GM19099 (cell line): ENCODE results near the gene NFATC1.

Source experiments
- POLR2A ChIP-seq: IDR thresholded peaks from 3 replicates; pipeline ENCODE4 v1.6.1; 2011; ENCODE audit warnings: low read depth; ENCODE audit not compliant: insufficient read length; ENCODE audit errors: extremely low read depth

Gene NFATC1

DNA sequence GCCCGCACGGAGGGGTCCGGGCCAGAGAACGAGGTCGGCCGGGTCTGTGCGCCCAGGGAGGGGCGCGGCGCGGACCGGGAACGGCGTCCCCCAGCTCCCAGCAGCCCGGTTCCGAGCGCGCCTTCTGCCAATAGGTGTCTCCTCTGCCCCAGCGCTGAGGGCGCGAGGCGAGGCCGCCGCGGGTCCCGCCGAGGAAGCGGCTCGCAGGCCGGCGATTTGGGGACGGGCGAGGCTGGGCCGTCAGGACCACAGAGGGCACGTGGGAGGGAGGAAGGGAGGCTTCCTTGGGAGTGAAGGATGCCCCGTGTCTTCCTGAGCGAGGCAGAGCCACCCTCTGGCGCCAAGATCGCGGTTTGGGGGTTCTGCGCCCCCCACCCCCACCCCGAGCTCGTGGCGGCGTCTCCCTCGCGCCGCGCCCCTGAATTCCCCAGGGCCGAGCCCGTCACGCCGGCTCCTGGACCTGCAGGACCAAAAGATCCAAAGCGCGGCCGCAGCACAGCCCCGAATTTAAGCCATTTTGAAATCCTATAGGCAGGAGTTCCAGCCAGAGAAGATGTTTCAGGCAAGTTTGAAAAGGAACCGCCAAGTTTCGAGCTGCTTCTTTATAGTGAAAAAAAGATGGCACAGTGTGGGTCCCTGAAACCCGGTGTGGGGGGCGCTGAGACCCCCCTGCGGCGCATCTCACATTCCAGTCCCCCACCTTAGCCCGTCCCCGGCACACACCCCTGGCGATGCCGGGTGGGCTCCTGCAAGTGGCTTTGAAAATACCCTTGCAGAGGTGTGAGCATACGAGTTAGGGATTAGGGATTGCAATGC, 909 bp downstream of the NFATC1 start:
- TF ChIP-seq POLR2A, result no peak

DNA sequence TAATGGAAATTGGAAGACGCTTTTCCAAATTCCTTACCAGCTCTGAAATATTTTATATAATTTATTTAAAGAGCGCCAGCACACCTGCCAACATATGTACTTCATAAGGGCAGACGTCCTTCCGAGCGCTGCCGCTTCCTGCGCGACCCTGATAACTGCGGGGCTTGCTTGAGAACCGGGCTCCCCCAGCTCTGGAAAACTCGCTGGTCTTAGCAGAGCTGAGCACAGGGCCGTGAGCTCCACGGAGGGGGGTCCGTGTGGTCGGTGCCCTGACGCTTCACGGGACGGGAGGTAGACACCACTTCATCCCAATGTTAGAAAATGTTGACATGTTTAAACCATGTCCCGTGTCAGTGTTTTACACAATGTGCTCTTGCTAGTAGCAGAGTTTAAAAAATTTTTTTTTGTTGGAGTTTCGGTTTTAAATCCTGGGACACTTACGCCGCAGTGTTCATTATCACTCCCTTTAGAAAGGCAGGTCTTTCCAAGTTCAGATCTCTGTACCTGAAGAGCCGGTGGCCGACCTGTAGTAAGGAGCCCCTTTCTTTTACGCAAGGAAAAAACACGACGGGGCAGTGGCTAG, 1.6 kb downstream of the NFATC1 start:
- TF ChIP-seq POLR2A, result no peak

DNA sequence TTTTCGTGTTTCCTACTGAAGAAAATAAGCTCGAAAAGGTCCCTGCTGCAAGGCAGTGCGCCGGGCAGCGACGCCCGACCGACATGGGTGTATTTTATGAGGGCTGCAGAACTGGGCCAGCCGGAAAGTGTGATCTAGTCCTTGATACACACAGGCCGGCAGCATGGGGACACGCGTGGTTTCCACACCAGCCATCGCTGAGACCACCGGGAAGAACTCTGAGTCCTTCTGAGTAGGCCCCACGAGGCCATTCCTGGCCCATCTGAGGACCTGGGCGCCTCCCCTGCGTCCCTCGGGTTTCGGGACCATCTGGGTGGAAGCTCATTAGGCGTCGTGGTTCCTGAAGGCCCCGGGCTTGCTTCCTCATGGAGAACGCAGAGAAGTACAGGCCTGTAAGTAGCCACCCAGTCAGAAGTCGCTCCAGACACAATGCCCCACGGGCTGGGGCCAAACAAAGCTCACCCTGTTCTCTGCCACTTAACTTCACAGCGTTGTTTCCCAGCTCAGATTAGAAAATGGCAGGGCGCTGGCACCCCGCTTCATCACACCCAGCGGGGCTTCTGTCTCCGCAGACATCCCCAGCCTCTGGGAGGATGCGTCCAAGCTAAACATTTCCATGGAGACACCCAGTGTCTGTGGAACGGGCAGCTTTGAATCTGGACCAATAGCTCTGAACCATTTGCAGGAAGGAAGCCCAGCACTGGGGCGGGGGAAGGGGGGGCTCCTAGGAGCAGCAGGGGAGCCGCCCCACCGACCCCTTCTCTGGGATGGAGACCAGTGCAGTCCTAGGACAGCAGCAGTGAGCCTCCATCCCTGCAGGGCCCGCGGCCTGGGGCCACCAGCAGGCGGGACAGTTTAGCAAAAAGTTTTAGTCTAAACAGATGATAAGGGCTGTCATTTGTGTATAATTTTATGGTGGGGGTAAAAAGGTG, 2.4 kb downstream of the NFATC1 start:
- TF ChIP-seq POLR2A, result no peak

DNA sequence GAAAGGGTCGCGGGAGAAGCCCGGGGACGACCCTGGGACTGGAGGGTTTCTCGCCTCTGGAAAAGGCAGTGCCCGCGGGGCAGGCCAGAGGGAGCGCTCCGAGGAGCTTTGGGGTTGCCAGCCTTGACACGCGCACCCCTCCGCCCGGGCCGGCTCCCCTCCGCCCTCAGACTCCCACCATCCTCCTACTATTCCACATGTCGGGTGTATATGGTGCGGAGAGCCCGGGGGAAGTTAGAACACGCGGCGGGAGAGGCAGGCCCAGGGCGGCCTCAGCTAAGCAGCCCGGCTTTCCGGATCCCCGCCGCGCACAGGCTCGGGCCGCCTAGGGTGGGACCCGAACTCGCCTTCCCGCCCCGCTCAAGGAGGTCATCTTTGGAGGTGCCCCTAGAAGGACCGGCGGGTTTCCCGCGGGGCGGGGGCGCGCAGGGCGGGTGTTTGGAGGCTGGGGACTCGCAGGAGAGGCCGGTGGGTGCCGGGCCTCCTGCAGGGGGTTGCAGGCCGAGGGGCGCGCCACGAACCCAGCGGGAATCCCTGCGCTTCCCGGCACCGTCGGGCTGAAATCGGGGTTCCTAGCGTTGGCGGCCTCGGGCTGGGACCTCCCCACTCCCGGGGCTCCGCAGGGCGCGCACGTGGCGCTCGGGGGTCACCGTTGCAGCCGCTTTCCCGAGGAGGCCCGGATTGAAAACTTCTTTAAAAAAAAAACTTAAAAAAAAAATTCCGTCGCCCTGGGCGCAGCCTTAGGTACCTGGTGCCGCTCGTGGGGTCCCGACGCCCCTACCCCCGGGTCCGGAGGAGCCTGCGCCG, 3.7 kb downstream of the NFATC1 start:
- TF ChIP-seq POLR2A, result peak; percentile 19

DNA sequence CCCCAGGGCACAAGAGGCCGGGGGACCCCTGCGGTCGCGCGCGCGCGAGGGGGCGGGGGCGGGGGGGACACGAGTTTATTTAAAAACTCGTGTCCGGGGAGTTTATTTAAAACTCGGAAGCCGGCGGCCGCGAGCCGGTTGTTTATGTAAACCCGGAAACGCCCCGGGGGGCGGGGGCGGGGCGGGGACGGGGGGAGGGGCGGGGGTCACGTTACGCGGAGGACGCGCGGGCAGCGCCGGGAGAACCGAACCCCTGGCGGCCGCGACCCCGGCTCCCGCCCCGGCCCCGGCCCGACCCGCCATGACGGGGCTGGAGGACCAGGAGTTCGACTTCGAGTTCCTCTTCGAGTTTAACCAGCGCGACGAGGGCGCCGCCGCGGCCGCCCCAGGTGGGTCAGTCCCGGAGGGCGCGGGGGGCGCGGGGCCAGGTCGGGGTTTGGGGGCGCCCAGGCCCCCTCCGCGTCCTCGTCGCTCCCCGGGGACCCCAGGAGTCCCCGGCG, 4.4 kb downstream of the NFATC1 start:
- TF ChIP-seq POLR2A, result no peak

DNA sequence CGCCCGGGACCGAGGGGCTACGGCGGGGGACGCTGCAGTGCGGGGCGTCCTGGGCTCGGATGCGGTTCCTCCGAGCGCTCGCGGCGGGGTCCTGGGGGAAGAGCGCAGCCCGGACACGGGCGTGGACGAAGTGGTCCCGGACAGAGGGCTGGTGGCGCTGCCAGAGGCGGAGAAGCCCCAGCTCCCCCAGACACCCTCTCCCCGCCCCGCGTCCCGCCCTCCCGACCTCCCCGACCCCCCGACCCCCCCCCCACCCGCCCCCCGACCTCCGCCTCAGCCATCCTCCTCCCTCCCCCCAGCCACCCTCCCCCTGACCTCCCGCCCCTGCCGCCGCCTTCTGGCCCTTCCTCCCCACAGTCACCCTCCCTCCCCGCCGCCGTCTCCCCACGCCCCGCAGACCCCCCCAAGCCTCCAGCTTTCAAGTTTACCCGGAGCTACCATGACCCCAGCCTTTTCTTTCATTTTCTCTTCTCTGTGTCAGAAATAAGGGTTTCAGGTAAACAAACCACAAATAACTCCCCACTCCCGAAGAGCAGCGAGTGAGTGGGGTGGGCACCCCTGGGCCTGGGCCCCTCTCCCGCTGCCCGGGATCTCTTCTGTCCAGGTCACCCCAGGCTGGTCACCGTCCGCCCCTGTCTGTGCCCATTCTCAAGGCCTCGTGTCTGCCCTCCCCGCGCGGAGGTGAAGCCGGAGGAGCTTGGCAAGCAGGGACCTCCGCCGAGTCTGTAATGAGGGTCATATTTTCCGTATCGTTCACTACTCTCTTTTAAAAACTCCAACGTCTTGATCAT, 5.1 kb downstream of the NFATC1 start:
- TF ChIP-seq POLR2A, result no peak

DNA sequence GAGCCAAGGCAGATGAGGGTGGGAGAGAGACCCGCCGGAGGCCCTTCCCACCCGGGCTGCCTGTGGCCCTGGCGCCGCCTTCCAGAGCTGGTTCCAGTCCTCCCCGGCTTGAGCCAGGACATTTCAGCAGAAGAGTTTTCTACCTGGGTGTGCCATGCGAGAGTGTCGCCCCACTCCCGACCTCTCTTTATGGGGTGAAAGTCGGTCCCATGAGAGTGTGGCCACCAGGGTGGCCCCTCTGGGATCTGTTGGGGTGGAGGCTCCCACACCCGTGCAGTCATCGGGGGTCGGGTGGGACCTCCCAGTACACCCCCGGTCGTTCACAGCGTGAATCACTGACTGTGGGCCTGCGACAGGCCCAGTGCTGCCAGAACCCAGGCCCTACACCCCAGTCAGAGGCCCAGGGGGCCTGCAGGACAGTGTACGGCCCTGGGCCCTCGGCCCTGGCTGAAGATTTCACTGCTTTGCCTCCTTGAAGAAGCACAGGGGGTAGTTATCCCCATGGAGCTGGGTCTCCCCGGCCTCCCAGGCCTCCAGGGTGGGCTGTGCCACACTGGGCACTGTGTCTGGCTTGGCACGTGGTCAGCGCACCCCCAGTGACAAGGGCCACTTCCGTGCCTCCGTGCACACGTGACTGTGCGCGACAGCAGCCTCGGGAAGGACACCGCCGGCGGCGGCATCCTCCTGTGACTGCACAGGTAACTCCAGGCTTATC, 5.9 kb downstream of the NFATC1 start:
- TF ChIP-seq POLR2A, result no peak

DNA sequence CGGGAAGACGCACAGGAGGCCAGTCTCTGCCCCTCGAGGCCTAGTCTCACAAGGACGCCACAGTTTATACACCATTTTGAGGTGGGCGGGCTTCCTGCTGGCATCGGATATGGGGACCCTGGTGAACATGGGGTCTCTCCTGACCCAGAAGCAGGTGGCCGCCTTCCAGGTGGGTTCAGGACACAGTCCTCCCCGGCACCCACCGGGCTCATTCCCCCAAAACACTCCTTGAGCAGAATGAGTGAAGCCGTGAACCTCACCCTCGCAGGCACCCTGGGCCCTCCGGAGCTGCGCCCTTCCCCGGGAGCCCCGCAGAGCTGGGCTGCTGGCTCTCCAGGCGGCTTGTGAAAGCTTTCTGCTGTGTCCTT, 6.5 kb downstream of the NFATC1 start:
- no peak for TF ChIP-seq POLR2A

DNA sequence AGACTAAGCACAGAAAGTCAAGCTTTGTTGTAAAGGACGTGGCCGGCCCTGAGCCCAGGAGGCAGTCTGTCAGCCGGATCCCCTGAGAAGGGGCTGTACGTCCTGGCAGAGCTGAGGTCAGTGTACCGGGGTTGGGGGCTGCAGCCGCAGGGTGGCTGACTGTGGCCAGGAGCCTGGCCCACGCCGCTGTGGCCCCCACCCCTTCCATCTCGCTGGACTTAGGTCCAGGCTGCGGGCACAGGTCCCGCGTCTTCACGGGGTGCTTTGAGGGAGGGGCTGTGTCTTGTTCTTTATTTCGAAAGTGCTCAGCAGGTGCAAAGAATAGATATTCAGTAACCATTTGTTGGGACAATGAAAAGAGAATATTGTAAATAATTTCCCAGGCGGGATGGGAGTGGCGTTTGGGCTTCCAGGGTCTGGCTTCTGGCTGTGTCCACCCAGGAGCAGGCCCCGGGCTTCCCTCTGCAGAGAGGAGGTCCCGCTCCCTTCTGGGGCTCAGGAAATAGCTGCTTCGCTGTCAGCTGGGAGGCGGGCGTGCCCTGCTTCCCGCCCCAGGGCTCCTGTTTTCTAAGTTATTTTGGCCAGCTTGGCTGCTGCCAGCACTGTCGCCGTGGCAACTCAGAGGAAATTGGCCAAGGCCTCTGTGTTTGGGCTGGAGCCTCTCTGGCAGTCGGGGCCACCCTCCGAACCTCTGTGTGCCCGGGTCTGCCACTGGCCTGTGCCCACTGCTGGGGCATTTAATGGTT, 7.4 kb downstream of the NFATC1 start:
- TF ChIP-seq POLR2A, result no peak

DNA sequence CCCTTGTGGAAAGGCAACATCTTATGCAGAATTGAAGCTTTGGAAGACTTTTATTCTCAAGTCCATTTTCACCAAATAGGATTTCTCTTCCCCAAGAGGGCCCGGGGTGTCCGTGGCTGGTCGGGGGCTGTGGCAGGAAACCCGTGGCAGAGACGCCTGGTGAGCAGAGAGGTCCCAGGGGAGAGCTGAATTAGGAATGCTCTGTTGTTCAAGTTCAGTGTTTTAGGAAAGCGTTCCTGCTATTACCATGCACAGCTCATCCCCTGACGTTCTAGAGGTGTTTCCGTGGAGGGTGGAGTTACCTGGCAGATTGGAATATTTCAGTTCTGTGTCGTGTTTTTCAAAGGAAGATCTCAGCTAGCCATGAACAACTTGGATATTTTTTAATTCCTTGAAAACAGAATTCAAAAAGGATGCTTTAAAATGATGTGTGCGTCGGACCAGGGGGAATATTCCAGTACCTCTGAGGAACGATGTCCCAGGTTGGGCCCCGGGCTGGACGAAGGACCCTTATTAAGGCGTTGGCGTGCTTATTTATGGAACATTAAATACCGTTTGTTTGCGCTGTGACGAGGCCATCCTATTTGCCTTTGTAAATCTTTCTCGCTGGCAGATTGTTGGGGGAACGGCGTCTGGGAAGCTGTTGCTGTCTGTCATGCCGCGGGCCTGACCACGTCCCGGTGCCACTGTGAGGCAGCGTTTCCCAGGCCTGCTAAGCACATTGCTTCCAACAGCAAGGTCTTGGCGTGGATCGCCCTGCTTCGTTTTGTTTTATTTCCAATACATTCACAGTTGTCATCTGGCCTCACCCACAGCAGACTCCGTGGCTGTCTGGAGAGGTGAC, 8.2 kb downstream of the NFATC1 start:
- TF ChIP-seq POLR2A, result no peak

DNA sequence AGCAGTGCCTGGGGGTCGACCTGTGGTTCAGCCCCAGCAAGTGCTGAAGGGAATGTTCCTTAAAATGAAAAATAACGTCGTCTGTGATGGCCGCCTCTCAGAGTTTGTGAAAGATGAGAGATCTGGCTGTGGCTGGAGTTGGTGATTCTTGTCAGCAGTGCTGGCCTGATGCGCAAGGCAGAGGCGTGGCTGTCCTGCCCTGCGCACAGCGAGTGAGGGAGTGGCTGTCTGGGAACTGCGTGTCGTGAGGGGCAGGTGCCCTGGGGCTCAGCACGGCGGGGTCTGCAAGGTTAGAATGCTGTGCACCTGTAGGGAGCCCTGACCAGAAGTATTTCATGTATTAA, 8.8 kb downstream of the NFATC1 start:
- TF ChIP-seq POLR2A, result no peak
